ENCODE measurements around the gene CALM1.

GRCh38 chr14:90457186-90457585 lies 60.4 kb downstream of the CALM1 start:
- no peak for TF ChIP-seq POLR2A (IDR thresholded peaks at IDR 0.05)
- no peak for TF ChIP-seq CTCF (IDR thresholded peaks at IDR 0.05)

Measured in lower leg skin (tissue), 3 donors.